ENCODE measurements around the gene FILIP1L. TPM values are rescaled to one million over a fixed set of nuclear protein-coding genes. Genes with fewer than 3 reads are reported as not detected.
"Not testable (repeated sequence)": the region's sequence is repeated elsewhere in the genome, so short reads cannot be mapped to it uniquely, and the experiment has no call there.

FILIP1L gene
- total RNA-seq, 1 experiment from 2014 or later, result 0.07 TPM

GRCh38 chr3:100097919-100098783 lies 16.1 kb downstream of the FILIP1L start:
- Histone ChIP-seq H3K4me3 (ENCODE audit: insufficient read depth, low read depth, low read length) (no peak overlapping the region), H3K36me3 (replicated peaks; ENCODE audit: control insufficient read depth, insufficient read depth, low read length) (no peaks in the 10 kb centered on the region), H3K27me3 (ENCODE audit: control insufficient read depth, insufficient read depth, low read length) (no peaks in the 10 kb centered on the region)
- no peak for DNase-seq

- H3K36me3 ChIP-seq (replicated peaks; ENCODE audit: control insufficient read depth, insufficient read depth, low read length), result no peaks in the 10 kb centered on the region
- no peak for DNase-seq
- no peaks in the 10 kb centered on the region for H3K27me3 ChIP-seq (ENCODE audit: control insufficient read depth, insufficient read depth, low read length)
- no peak overlapping the region for H3K4me3 ChIP-seq (ENCODE audit: insufficient read depth, low read depth, low read length)
These were observed 17.4 kb downstream of the FILIP1L start for GRCh38 chr3:100096866-100097265.

GRCh38 chr3:100096286-100096685 lies 18.0 kb downstream of the FILIP1L start:
- not testable (repeated sequence) for H3K36me3 ChIP-seq (replicated peaks; ENCODE audit: control insufficient read depth, insufficient read depth, low read length); H3K4me3 ChIP-seq (ENCODE audit: insufficient read depth, low read depth, low read length); DNase-seq; H3K27me3 ChIP-seq (ENCODE audit: control insufficient read depth, insufficient read depth, low read length)

- no peaks in the 10 kb centered on the region for H3K27me3 ChIP-seq (ENCODE audit: control insufficient read depth, insufficient read depth, low read length)
- no peak overlapping the region for H3K4me3 ChIP-seq (ENCODE audit: insufficient read depth, low read depth, low read length)
- no peak for DNase-seq
These were observed 20.5 kb downstream of the FILIP1L start for GRCh38 chr3:100093831-100094230.

GRCh38 chr3:100090669-100091005 lies 23.7 kb downstream of the FILIP1L start:
- no peak for DNase-seq
- Histone ChIP-seq H3K27me3 (ENCODE audit: control insufficient read depth, insufficient read depth, low read length) (no peaks in the 10 kb centered on the region), H3K36me3 (replicated peaks; ENCODE audit: control insufficient read depth, insufficient read depth, low read length) (no peaks in the 10 kb centered on the region), H3K4me3 (ENCODE audit: insufficient read depth, low read depth, low read length) (no peak overlapping the region)

More at GRCh38 chr3:100093831-100094230, 20.5 kb downstream of the FILIP1L start:
- H3K36me3 ChIP-seq (replicated peaks; ENCODE audit: control insufficient read depth, insufficient read depth, low read length), result no peaks in the 10 kb centered on the region

- Histone ChIP-seq H3K36me3 (replicated peaks; ENCODE audit: control insufficient read depth, insufficient read depth, low read length) (no peaks in the 10 kb centered on the region), H3K4me3 (ENCODE audit: insufficient read depth, low read depth, low read length) (no peak overlapping the region), H3K27me3 (ENCODE audit: control insufficient read depth, insufficient read depth, low read length) (no peaks in the 10 kb centered on the region)
- peak; percentile 15 for DNase-seq
These were observed 24.3 kb downstream of the FILIP1L start for GRCh38 chr3:100089812-100090668.

GRCh38 chr3:100088735-100089368 lies 25.4 kb downstream of the FILIP1L start:
- Histone ChIP-seq H3K4me3 (ENCODE audit: insufficient read depth, low read depth, low read length) (no peak overlapping the region), H3K36me3 (replicated peaks; ENCODE audit: control insufficient read depth, insufficient read depth, low read length) (no peaks in the 10 kb centered on the region), H3K27me3 (ENCODE audit: control insufficient read depth, insufficient read depth, low read length) (no peaks in the 10 kb centered on the region)
- DNase-seq, result no peak

GRCh38 chr3:100087198-100087597 lies 27.1 kb downstream of the FILIP1L start:
- no peak overlapping the region for H3K4me3 ChIP-seq (ENCODE audit: insufficient read depth, low read depth, low read length)
- H3K27me3 ChIP-seq (ENCODE audit: control insufficient read depth, insufficient read depth, low read length), result no peaks in the 10 kb centered on the region
- no peak for DNase-seq
- H3K36me3 ChIP-seq (replicated peaks; ENCODE audit: control insufficient read depth, insufficient read depth, low read length), result no peaks in the 10 kb centered on the region

- no peak for DNase-seq
- Histone ChIP-seq H3K4me3 (ENCODE audit: insufficient read depth, low read depth, low read length) (no peak overlapping the region), H3K27me3 (ENCODE audit: control insufficient read depth, insufficient read depth, low read length) (no peaks in the 10 kb centered on the region), H3K36me3 (replicated peaks; ENCODE audit: control insufficient read depth, insufficient read depth, low read length) (no peaks in the 10 kb centered on the region)
These were observed 27.9 kb downstream of the FILIP1L start for GRCh38 chr3:100086401-100086800.

GRCh38 chr3:100084100-100084806 lies 30.0 kb downstream of the FILIP1L start:
- Histone ChIP-seq H3K27me3 (ENCODE audit: control insufficient read depth, insufficient read depth, low read length) (no peaks in the 10 kb centered on the region), H3K4me3 (ENCODE audit: insufficient read depth, low read depth, low read length) (no peak overlapping the region), H3K36me3 (replicated peaks; ENCODE audit: control insufficient read depth, insufficient read depth, low read length) (no peaks in the 10 kb centered on the region)
- no peak for DNase-seq

GRCh38 chr3:100083209-100083608 lies 31.1 kb downstream of the FILIP1L start:
- H3K4me3 ChIP-seq (ENCODE audit: insufficient read depth, low read depth, low read length), result no peak overlapping the region
- no peaks in the 10 kb centered on the region for H3K27me3 ChIP-seq (ENCODE audit: control insufficient read depth, insufficient read depth, low read length)
- no peak for DNase-seq
- no peaks in the 10 kb centered on the region for H3K36me3 ChIP-seq (replicated peaks; ENCODE audit: control insufficient read depth, insufficient read depth, low read length)

- Histone ChIP-seq H3K4me3 (ENCODE audit: insufficient read depth, low read depth, low read length) (no peak overlapping the region), H3K27me3 (ENCODE audit: control insufficient read depth, insufficient read depth, low read length) (no peaks in the 10 kb centered on the region), H3K36me3 (replicated peaks; ENCODE audit: control insufficient read depth, insufficient read depth, low read length) (no peaks in the 10 kb centered on the region)
- no peak for DNase-seq
These were observed 31.6 kb downstream of the FILIP1L start for GRCh38 chr3:100082714-100083113.

GRCh38 chr3:100081986-100082692 lies 32.2 kb downstream of the FILIP1L start:
- H3K27me3 ChIP-seq (ENCODE audit: control insufficient read depth, insufficient read depth, low read length), result no peaks in the 10 kb centered on the region
- no peak overlapping the region for H3K4me3 ChIP-seq (ENCODE audit: insufficient read depth, low read depth, low read length)
- no peaks in the 10 kb centered on the region for H3K36me3 ChIP-seq (replicated peaks; ENCODE audit: control insufficient read depth, insufficient read depth, low read length)
- no peak for DNase-seq

- H3K27me3 ChIP-seq (ENCODE audit: control insufficient read depth, insufficient read depth, low read length), result no peaks in the 10 kb centered on the region
These were observed 33.0 kb downstream of the FILIP1L start for GRCh38 chr3:100081311-100081710.

More at GRCh38 chr3:100081311-100081710, 33.0 kb downstream of the FILIP1L start:
- Histone ChIP-seq H3K4me3 (ENCODE audit: insufficient read depth, low read depth, low read length) (no peak overlapping the region), H3K36me3 (replicated peaks; ENCODE audit: control insufficient read depth, insufficient read depth, low read length) (no peaks in the 10 kb centered on the region)
- no peak for DNase-seq

All from H7 (cell line).